NT2/D1 (cell line): Measurements from ENCODE around the gene LDLRAD4.

Experiments used
- DNase-seq: peaks from one replicate; pipeline ENCODE4 v3.0.0-alpha.2; 2011; ENCODE audit warnings: low read depth, low spot score
- H3K27me3 ChIP-seq: 2 replicates; pipeline ENCODE4 v1.6.0; 2011; ENCODE audit warnings: mild to moderate bottlenecking; ENCODE audit not compliant: insufficient read length, insufficient read depth
- H3K36me3 ChIP-seq: 2 replicates; pipeline ENCODE4 v1.6.1; 2011; ENCODE audit warnings: mild to moderate bottlenecking, low read length, mixed read lengths; ENCODE audit not compliant: insufficient read depth, insufficient read length
- H3K4me1 ChIP-seq: 2 replicates; pipeline ENCODE4 v1.5.1; 2011; ENCODE audit not compliant: insufficient read depth, insufficient read length
- H3K4me3 ChIP-seq: 2 replicates; pipeline ENCODE4 v1.5.1; 2011; ENCODE audit warnings: low read depth; ENCODE audit not compliant: insufficient read length
- H3K9ac ChIP-seq: 2 replicates; pipeline ENCODE4 v1.6.0; 2011; ENCODE audit warnings: low read depth; ENCODE audit not compliant: insufficient read length
- H3K9me3 ChIP-seq: 2 replicates; pipeline ENCODE4 v1.5.1; 2011; ENCODE audit warnings: mild to moderate bottlenecking, low read length; ENCODE audit not compliant: insufficient read depth
- SUZ12 ChIP-seq: IDR thresholded peaks from 2 replicates; pipeline ENCODE4 v1.6.1; 2011; ENCODE audit not compliant: insufficient read length, insufficient read depth; ENCODE audit errors: extremely low read depth
- YY1 ChIP-seq: IDR thresholded peaks from 2 replicates; pipeline ENCODE4 v1.6.1; 2011; ENCODE audit not compliant: insufficient read length, insufficient read depth
- ZNF274 ChIP-seq: IDR thresholded peaks from 2 replicates; pipeline ENCODE4 v1.6.1; 2011; ENCODE audit warnings: mild to moderate bottlenecking, low read depth, low read length

Gene LDLRAD4

GRCh38 chr18:13613591-13614501, 395.3 kb downstream of the LDLRAD4 start:
- H3K27me3 ChIP-seq = no peaks in the 10 kb centered on the region

GRCh38 chr18:13614641-13615288, 396.2 kb downstream of the LDLRAD4 start:
- TF ChIP-seq YY1 (no peak), ZNF274 (no peak), SUZ12 (no peak)
- Histone ChIP-seq H3K9me3 (no peaks in the 10 kb centered on the region), H3K9ac (no peak overlapping the region), H3K36me3 (no peaks in the 10 kb centered on the region), H3K4me1 (peaks cover 2% of the 10 kb centered on the region), H3K27me3 (no peaks in the 10 kb centered on the region), H3K4me3 (no peak overlapping the region)
- no peak for DNase-seq

More at GRCh38 chr18:13613591-13614501, 395.3 kb downstream of the LDLRAD4 start:
- no peak for TF ChIP-seq ZNF274
- no peak for TF ChIP-seq YY1
- no peak for TF ChIP-seq SUZ12
- Histone ChIP-seq H3K4me3 (no peak overlapping the region), H3K36me3 (no peaks in the 10 kb centered on the region), H3K9me3 (no peaks in the 10 kb centered on the region), H3K9ac (no peak overlapping the region), H3K4me1 (no peaks in the 10 kb centered on the region)
- no peak for DNase-seq

DNA sequence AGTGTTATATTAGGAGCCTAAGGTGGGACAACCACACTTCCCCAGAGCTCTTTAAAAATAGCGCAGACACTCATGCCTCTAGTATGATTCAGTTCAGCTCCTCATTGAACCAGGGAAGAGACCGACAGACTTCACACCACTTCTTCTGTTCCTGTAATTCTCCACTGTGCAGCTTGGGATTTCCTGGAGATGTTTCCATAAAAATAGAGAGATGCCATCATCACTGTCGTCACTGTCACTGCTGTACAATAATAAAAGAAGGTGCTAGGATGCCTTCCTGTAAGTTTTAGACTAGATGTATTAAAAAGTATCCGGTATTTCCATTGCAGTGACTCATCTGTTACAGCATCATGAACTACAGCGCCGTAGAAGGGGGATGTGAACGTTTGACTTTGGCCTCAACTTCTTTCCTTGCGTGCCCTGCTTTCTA, 396.9 kb downstream of the LDLRAD4 start:
- no peak overlapping the region for H3K4me3 ChIP-seq
- no peaks in the 10 kb centered on the region for H3K27me3 ChIP-seq
- no peak for DNase-seq
- H3K36me3 ChIP-seq = no peaks in the 10 kb centered on the region
- no peak overlapping the region for H3K9ac ChIP-seq
- TF ChIP-seq YY1 (no peak), SUZ12 (no peak), ZNF274 (no peak)
- H3K4me1 ChIP-seq = peaks cover 5% of the 10 kb centered on the region
- no peaks in the 10 kb centered on the region for H3K9me3 ChIP-seq

- Histone ChIP-seq H3K9me3 (no peaks in the 10 kb centered on the region), H3K36me3 (no peaks in the 10 kb centered on the region), H3K27me3 (no peaks in the 10 kb centered on the region), H3K4me1 (peaks cover 5% of the 10 kb centered on the region), H3K4me3 (no peak overlapping the region), H3K9ac (no peak overlapping the region)
- no peak for DNase-seq
- TF ChIP-seq ZNF274 (no peak), YY1 (no peak), SUZ12 (no peak)
These were observed 397.5 kb downstream of the LDLRAD4 start for GRCh38 chr18:13616041-13616440.

DNA sequence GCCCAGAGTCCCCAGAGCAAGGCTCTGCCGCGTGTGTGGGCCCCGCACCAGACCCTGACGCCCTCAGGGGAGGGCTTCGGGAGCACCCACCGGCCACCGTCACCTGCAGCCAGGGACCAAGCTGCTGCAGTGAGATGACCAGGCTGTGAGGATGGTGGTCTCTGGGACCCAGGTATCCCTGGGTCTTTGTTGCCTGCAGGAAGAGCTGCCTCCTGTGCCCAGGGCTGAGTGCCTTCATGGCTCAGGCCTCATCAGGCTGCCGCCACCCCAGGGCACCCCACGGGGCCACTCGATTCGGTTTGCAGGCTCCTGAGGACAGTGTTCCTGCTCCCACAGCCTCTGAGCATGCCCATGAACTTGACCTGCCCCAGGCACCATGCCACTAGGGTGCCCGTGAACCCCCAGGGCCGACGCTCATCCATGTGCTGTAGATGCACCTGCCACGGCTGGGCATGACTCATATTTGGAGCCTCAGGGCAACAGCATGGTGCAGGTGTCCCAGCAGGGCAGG, 398.0 kb downstream of the LDLRAD4 start:
- Histone ChIP-seq H3K4me3 (no peak overlapping the region), H3K36me3 (no peaks in the 10 kb centered on the region), H3K9ac (no peak overlapping the region), H3K4me1 (peaks cover 5% of the 10 kb centered on the region), H3K9me3 (no peaks in the 10 kb centered on the region), H3K27me3 (no peaks in the 10 kb centered on the region)
- TF ChIP-seq SUZ12 = no peak
- TF ChIP-seq ZNF274 = no peak
- no peak for TF ChIP-seq YY1
- no peak for DNase-seq

- no peak for DNase-seq
- no peak overlapping the region for H3K4me3 ChIP-seq
- no peak for TF ChIP-seq SUZ12
- no peak for TF ChIP-seq YY1
These were observed 399.4 kb downstream of the LDLRAD4 start for GRCh38 chr18:13617826-13618515.

GRCh38 chr18:13618760-13619438, 400.3 kb downstream of the LDLRAD4 start:
- Histone ChIP-seq H3K9ac (no peak overlapping the region), H3K4me1 (peaks cover 5% of the 10 kb centered on the region), H3K4me3 (no peak overlapping the region), H3K9me3 (no peaks in the 10 kb centered on the region), H3K27me3 (no peaks in the 10 kb centered on the region), H3K36me3 (no peaks in the 10 kb centered on the region)
- no peak for DNase-seq
- no peak for TF ChIP-seq SUZ12
- no peak for TF ChIP-seq YY1
- TF ChIP-seq ZNF274 = no peak

More at GRCh38 chr18:13617826-13618515, 399.4 kb downstream of the LDLRAD4 start:
- no peak overlapping the region for H3K9ac ChIP-seq
- no peaks in the 10 kb centered on the region for H3K9me3 ChIP-seq
- no peaks in the 10 kb centered on the region for H3K27me3 ChIP-seq
- peaks cover 5% of the 10 kb centered on the region for H3K4me1 ChIP-seq
- H3K36me3 ChIP-seq = no peaks in the 10 kb centered on the region
